Karpas-422 (cell line): ENCODE results near the gene DUSP15. TPM values are rescaled to one million over a fixed set of nuclear protein-coding genes. Genes with fewer than 3 reads are reported as not detected.
"Not testable (repeated sequence)": the region's sequence is repeated elsewhere in the genome, so short reads cannot be mapped to it uniquely, and the experiment has no call there.

Source experiments
- DNase-seq: peaks from one replicate; pipeline ENCODE4 v3.0.0-alpha.2; 2015
- H2AFZ ChIP-seq: fragments of 200-600 bp; sonication (generic); 2 replicates; pipeline ENCODE4 v1.6.1; 2014; ENCODE audit warnings: antibody characterized with exemption, low read length, mixed read lengths
- H3K27ac ChIP-seq: fragments of 200-600 bp; sonication (generic); 2 replicates; pipeline ENCODE4 v1.5.1; 2014; ENCODE audit warnings: mild to moderate bottlenecking, low read length, moderate library complexity
- H3K27me3 ChIP-seq: fragments of 200-600 bp; sonication (generic); 2 replicates; pipeline ENCODE4 v1.6.1; 2014; ENCODE audit warnings: low read length, mixed read lengths
- H3K36me3 ChIP-seq: fragments of 200-600 bp; sonication (generic); 2 replicates; pipeline ENCODE4 v1.6.1; 2014; ENCODE audit warnings: low read length, mixed read lengths; ENCODE audit not compliant: insufficient read depth
- H3K4me1 ChIP-seq: fragments of 200-600 bp; sonication (generic); 2 replicates; pipeline ENCODE4 v1.6.1; 2014; ENCODE audit warnings: mild to moderate bottlenecking, low read length, mixed read lengths
- H3K4me2 ChIP-seq: fragments of 200-600 bp; sonication (generic); 2 replicates; pipeline ENCODE4 v1.6.1; 2014; ENCODE audit warnings: low read length, low read depth, mild to moderate bottlenecking; ENCODE audit not compliant: poor library complexity, severe bottlenecking
- H3K4me3 ChIP-seq: fragments of 200-600 bp; sonication (generic); 2 replicates; pipeline ENCODE4 v1.5.1; 2014; ENCODE audit warnings: mild to moderate bottlenecking, antibody characterized with exemption, low read length, mixed read lengths
- H3K79me2 ChIP-seq: fragments of 200-600 bp; sonication (generic); 2 replicates; pipeline ENCODE4 v1.6.1; 2014; ENCODE audit warnings: mild to moderate bottlenecking, low read length, mixed read lengths
- H3K9ac ChIP-seq: fragments of 200-600 bp; sonication (generic); 2 replicates; pipeline ENCODE4 v1.6.0; 2014; ENCODE audit warnings: low read length
- H3K9me2 ChIP-seq: fragments of 200-600 bp; sonication (generic), shearing (Covaris generic); replicated peaks from 2 replicates; pipeline ENCODE4 v1.6.0; 2014; ENCODE audit warnings: mild to moderate bottlenecking, low read length, moderate library complexity; ENCODE audit not compliant: insufficient read depth
- H3K9me3 ChIP-seq: fragments of 300-700, 200-600 bp; sonication (generic); 2 replicates; pipeline ENCODE4 v1.6.1; 2014; ENCODE audit warnings: low read length, mixed read lengths
- H4K20me1 ChIP-seq: fragments of 200-600 bp; sonication (generic); 2 replicates; pipeline ENCODE4 v1.6.1; 2014; ENCODE audit warnings: mild to moderate bottlenecking, antibody characterized with exemption, low read length, low read depth; ENCODE audit not compliant: insufficient read depth
- total RNA-seq: library from RNA; depleted of rRNA; stranded (reverse); fragments of >200 nt; shearing (Covaris generic); gene quantifications from 2 replicates; pipeline ENCODE4 v1.2.3, GENCODE V29; 2014; ENCODE audit warnings: low replicate concordance

Gene DUSP15
- total RNA-seq, 1 experiment from 2014 or later: not detected

- H3K27ac ChIP-seq: no peak overlapping the region
- H2AFZ ChIP-seq: no peak overlapping the region
- no peak for DNase-seq
- H4K20me1 ChIP-seq: no peaks in the 10 kb centered on the region
- no peaks in the 10 kb centered on the region for H3K9me3 ChIP-seq
- H3K36me3 ChIP-seq: no peaks in the 10 kb centered on the region
- no peaks in the 10 kb centered on the region for H3K9me2 ChIP-seq
- no peak overlapping the region for H3K4me2 ChIP-seq
- H3K4me3 ChIP-seq: no peak overlapping the region
- H3K79me2 ChIP-seq: no peaks in the 10 kb centered on the region
- H3K27me3 ChIP-seq: no peaks in the 10 kb centered on the region
- H3K4me1 ChIP-seq: no peaks in the 10 kb centered on the region
- no peak overlapping the region for H3K9ac ChIP-seq
These were observed 39.8 kb downstream of the DUSP15 start for GRCh38 chr20:31830406-31830981.

- no peaks in the 10 kb centered on the region for H4K20me1 ChIP-seq
- no peak overlapping the region for H3K4me2 ChIP-seq
- no peaks in the 10 kb centered on the region for H3K79me2 ChIP-seq
- no peak overlapping the region for H3K9ac ChIP-seq
- no peak for DNase-seq
- no peaks in the 10 kb centered on the region for H3K27me3 ChIP-seq
- H3K9me2 ChIP-seq: no peaks in the 10 kb centered on the region
- 0 out of 2 replicates have a peak overlapping the region, but pooled peaks have one; percentile 15 for H2AFZ ChIP-seq
- H3K36me3 ChIP-seq: no peaks in the 10 kb centered on the region
- H3K27ac ChIP-seq: no peak overlapping the region
- H3K9me3 ChIP-seq: no peaks in the 10 kb centered on the region
- H3K4me1 ChIP-seq: no peaks in the 10 kb centered on the region
- no peak overlapping the region for H3K4me3 ChIP-seq
These were observed 40.6 kb downstream of the DUSP15 start for GRCh38 chr20:31829731-31830130.

GRCh38 chr20:31828016-31828415 lies 42.3 kb downstream of the DUSP15 start:
- not testable (repeated sequence) for H2AFZ ChIP-seq, H3K9ac ChIP-seq, H3K4me1 ChIP-seq, H3K27ac ChIP-seq, DNase-seq, H3K36me3 ChIP-seq, H3K4me3 ChIP-seq, H3K27me3 ChIP-seq, H3K79me2 ChIP-seq, H4K20me1 ChIP-seq, H3K9me2 ChIP-seq, H3K4me2 ChIP-seq, H3K9me3 ChIP-seq

GRCh38 chr20:31827059-31827458 lies 43.3 kb downstream of the DUSP15 start:
- H3K9me2 ChIP-seq: no peaks in the 10 kb centered on the region
- 0 out of 2 replicates have a peak, but pooled peaks cover 3% of the 10 kb centered on the region for H3K4me1 ChIP-seq
- no peak overlapping the region for H3K9ac ChIP-seq
- H3K4me3 ChIP-seq: no peak overlapping the region
- H3K27ac ChIP-seq: no peak overlapping the region
- H4K20me1 ChIP-seq: no peaks in the 10 kb centered on the region
- H2AFZ ChIP-seq: no peak overlapping the region
- no peak overlapping the region for H3K4me2 ChIP-seq
- H3K36me3 ChIP-seq: no peaks in the 10 kb centered on the region
- no peak for DNase-seq
- no peaks in the 10 kb centered on the region for H3K79me2 ChIP-seq
- no peaks in the 10 kb centered on the region for H3K27me3 ChIP-seq
- H3K9me3 ChIP-seq: no peaks in the 10 kb centered on the region

- no peak overlapping the region for H3K4me3 ChIP-seq
- no peak overlapping the region for H3K9ac ChIP-seq
These were observed 44.3 kb downstream of the DUSP15 start for GRCh38 chr20:31826074-31826473.

GRCh38 chr20:31824554-31825313 lies 45.6 kb downstream of the DUSP15 start:
- Histone ChIP-seq H3K27ac (no peak overlapping the region), H3K4me1 (0 out of 2 replicates have a peak, but pooled peaks cover 3% of the 10 kb centered on the region), H2AFZ (no peak overlapping the region), H3K79me2 (no peaks in the 10 kb centered on the region), H4K20me1 (no peaks in the 10 kb centered on the region), H3K9me3 (no peaks in the 10 kb centered on the region), H3K4me3 (no peak overlapping the region), H3K9ac (no peak overlapping the region), H3K27me3 (no peaks in the 10 kb centered on the region), H3K4me2 (no peak overlapping the region), H3K36me3 (no peaks in the 10 kb centered on the region), H3K9me2 (no peaks in the 10 kb centered on the region)
- DNase-seq: no peak

More at GRCh38 chr20:31826074-31826473, 44.3 kb downstream of the DUSP15 start:
- Histone ChIP-seq H3K79me2 (no peaks in the 10 kb centered on the region), H3K27ac (no peak overlapping the region), H3K9me2 (no peaks in the 10 kb centered on the region), H3K9me3 (no peaks in the 10 kb centered on the region), H2AFZ (no peak overlapping the region), H4K20me1 (no peaks in the 10 kb centered on the region), H3K27me3 (no peaks in the 10 kb centered on the region), H3K4me1 (0 out of 2 replicates have a peak, but pooled peaks cover 3% of the 10 kb centered on the region), H3K4me2 (no peak overlapping the region), H3K36me3 (no peaks in the 10 kb centered on the region)
- DNase-seq: no peak

GRCh38 chr20:31824125-31824485 lies 46.2 kb downstream of the DUSP15 start:
- Histone ChIP-seq H3K27ac (no peak overlapping the region), H3K27me3 (no peaks in the 10 kb centered on the region), H3K36me3 (no peaks in the 10 kb centered on the region), H3K4me1 (0 out of 2 replicates have a peak, but pooled peaks cover 3% of the 10 kb centered on the region), H4K20me1 (no peaks in the 10 kb centered on the region), H3K9me3 (no peaks in the 10 kb centered on the region), H3K9me2 (no peaks in the 10 kb centered on the region), H3K4me2 (no peak overlapping the region), H3K4me3 (no peak overlapping the region), H3K9ac (no peak overlapping the region), H3K79me2 (no peaks in the 10 kb centered on the region), H2AFZ (no peak overlapping the region)
- DNase-seq: no peak

GRCh38 chr20:31823360-31824124 lies 46.8 kb downstream of the DUSP15 start:
- Histone ChIP-seq H3K27ac (no peak overlapping the region), H3K4me3 (no peak overlapping the region), H3K4me2 (no peak overlapping the region), H3K27me3 (no peaks in the 10 kb centered on the region), H3K9me3 (no peaks in the 10 kb centered on the region), H2AFZ (no peak overlapping the region), H3K79me2 (no peaks in the 10 kb centered on the region), H3K36me3 (no peaks in the 10 kb centered on the region), H4K20me1 (no peaks in the 10 kb centered on the region), H3K9me2 (no peaks in the 10 kb centered on the region), H3K9ac (no peak overlapping the region), H3K4me1 (0 out of 2 replicates have a peak, but pooled peaks cover 3% of the 10 kb centered on the region)
- no peak for DNase-seq
